Measurements from ENCODE around the gene CD276.

Gene CD276

DNA sequence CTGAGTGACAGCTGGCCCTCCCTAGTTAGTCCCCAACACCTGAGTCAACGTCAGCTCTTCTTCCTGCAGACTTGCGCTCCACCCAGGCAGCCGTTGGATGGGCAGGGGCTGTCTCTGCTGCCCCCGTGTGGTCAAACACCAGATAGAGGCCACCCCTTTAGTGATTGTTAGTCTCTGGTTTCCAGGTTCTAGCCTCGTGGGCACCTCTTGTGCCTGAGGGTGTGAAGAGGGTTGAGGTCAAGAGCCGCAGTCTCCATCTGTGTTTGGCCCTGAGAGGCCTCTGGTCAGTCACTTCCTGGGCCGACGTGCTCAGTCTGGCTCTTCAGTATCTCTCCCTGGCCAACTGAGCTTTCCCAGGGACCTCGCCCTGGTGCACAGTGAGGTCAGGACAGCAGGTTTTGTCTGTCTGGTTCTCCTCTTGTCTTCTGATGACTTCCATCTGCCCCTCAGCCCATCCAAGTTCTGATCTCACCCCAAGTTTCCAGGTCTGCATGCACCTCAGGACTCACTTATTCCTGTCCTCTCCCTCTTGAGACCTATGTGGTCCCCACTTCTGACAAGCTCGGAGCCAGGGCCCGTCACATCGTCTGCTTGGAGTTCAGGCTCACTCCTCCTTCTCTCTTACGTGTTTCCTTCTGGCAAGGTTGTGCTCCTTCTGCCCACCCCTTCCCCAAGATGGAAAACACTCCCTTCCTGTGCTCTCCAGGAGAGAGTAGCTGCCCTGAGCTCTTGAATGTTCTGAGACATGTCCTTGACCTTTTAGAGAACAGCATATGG lies 20.9 kb downstream of the CD276 start:
- no peak for DNase-seq (ENCODE audit: low read depth)
- TF ChIP-seq, protein P1, sequence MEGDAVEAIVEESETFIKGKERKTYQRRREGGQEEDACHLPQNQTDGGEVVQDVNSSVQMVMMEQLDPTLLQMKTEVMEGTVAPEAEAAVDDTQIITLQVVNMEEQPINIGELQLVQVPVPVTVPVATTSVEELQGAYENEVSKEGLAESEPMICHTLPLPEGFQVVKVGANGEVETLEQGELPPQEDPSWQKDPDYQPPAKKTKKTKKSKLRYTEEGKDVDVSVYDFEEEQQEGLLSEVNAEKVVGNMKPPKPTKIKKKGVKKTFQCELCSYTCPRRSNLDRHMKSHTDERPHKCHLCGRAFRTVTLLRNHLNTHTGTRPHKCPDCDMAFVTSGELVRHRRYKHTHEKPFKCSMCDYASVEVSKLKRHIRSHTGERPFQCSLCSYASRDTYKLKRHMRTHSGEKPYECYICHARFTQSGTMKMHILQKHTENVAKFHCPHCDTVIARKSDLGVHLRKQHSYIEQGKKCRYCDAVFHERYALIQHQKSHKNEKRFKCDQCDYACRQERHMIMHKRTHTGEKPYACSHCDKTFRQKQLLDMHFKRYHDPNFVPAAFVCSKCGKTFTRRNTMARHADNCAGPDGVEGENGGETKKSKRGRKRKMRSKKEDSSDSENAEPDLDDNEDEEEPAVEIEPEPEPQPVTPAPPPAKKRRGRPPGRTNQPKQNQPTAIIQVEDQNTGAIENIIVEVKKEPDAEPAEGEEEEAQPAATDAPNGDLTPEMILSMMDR (conservative IDR thresholded peaks at IDR 0.05; ENCODE audit: low read depth, low read length): peak; percentile 87
- no peak overlapping the region for H3K4me3 ChIP-seq (ENCODE audit: low read length)

DNA sequence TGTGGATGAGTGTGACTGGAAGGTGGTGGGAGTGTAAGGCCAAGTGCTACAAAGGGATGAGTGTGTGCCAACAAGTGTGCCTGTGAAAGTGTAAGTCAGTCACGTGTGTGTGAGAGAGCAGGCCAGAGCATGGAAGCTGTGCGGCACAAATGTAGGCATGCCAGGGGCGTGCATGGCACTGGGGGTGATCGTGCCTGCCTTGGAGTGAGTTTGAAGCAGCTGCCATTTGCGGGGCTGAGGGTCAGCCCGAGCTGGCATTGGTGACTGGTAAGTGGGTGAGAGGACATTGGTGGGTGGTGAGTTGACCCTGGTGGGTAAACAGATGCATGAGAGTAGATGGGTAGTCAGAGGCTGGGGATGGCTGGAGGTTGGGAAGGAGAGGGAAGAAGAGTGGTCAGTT lies 24.5 kb downstream of the CD276 start:
- no peak overlapping the region for H3K4me3 ChIP-seq (ENCODE audit: low read length)
- no peak for DNase-seq (ENCODE audit: low read depth)
- TF ChIP-seq, protein P1 (conservative IDR thresholded peaks at IDR 0.05; ENCODE audit: low read depth, low read length): no peak

DNA sequence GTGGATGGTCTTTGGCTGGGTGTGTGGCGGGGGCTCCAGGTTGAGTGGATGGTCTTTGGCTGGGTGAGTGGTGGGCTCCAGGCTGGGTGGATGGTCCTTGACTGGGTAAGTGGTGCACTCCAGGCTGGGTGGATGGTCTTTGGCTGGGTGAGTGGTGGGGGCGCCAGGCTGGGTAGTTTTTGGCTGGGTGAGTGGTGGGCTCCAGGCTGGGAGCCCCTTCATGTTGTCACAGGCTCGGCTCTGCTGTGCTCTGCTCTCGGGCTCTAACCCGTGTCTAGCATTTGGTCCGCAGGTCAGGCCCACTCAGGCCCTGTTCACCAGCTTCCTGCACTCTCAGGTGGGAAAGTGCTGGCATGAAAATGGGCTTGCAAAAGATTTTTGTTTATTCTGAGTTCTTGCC lies 25.1 kb downstream of the CD276 start:
- DNase-seq (ENCODE audit: low read depth): no peak
- TF ChIP-seq, protein P1 (conservative IDR thresholded peaks at IDR 0.05; ENCODE audit: low read depth, low read length): no peak
- no peak overlapping the region for H3K4me3 ChIP-seq (ENCODE audit: low read length)

DNA sequence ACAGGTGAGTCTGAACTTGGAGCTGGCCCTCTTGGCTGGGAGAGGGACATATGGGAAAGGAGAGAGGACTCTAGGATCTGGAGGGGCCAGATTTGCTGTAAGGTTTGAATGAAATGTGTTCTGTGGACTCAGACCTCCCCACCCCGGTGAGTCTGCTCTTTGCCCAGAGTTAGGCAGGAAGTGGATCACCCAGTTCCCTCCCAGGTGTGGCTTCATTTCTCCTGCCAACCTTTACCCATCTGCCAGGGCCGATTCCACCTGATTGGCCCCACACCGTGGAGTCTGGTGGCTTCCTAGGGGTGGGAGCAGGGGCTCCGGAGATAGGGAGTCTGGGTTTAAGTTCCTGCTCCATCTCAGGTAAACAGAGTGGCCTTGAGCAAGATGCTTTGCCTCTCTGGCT lies 25.5 kb downstream of the CD276 start:
- H3K4me3 ChIP-seq (ENCODE audit: low read length): no peak overlapping the region
- TF ChIP-seq, protein P1 (conservative IDR thresholded peaks at IDR 0.05; ENCODE audit: low read depth, low read length): no peak
- DNase-seq (ENCODE audit: low read depth): no peak

DNA sequence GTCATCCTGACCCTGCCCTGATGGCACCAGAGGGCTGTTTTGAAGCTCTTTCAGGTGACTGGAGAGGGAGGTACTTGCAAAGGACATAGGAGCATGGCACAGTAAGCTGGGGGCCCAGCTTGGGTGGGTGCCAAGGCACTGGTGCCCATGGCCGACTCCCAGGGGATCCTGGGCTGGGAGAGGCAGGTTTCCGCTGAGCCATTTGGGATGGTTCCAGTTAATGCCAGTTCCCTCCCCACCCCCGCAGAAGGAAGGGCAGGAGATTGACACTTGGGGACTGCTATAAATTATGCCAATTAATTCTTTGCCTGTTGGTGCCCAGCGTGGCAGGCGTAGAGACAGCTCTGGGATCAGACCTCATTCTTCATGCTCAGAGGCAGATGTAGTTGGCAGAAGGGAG lies 26.1 kb downstream of the CD276 start:
- TF ChIP-seq, protein P1 (conservative IDR thresholded peaks at IDR 0.05; ENCODE audit: low read depth, low read length): no peak
- no peak overlapping the region for H3K4me3 ChIP-seq (ENCODE audit: low read length)
- DNase-seq (ENCODE audit: low read depth): no peak

DNA sequence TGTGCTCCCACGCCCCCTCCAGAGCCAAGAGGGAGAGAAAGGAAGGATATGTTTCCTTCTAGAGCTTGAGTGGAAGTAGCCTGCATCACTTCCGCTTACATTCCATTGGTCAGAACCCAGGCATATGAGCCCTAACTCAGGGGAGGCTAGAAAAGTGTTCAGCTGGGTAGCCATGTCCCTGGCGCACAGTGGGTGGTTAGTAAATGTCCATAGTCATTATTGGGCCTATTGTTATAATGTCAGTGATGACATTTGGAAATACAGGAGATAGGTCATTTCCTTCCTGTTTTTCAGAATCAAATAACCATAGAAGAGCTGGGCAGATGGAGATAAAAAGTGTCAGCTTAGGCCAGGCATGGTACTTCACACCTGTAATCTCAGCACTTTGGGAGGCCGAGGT lies 27.3 kb downstream of the CD276 start:
- TF ChIP-seq, protein P1 (conservative IDR thresholded peaks at IDR 0.05; ENCODE audit: low read depth, low read length): no peak
- no peak for DNase-seq (ENCODE audit: low read depth)
- no peak overlapping the region for H3K4me3 ChIP-seq (ENCODE audit: low read length)

DNA sequence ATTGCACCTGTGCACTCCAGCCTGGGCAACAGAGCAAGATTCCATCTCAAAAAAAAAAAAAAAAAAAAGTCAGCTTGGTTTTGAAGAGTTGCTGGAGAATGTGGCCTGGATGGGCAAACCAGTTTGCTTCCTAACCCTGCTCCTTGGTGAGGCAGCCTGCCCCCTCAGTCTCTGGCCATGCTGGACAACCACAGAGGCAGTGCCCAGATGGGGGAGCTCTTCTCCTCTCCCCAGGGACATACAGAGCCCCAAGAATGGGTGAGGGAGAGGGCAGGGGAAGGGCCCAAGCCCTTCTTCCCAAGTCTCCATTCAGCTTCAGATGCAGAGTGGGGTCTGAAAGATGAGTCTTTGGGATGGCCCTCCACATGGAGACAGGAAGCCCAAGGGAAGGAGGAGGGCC lies 27.9 kb downstream of the CD276 start:
- TF ChIP-seq, protein P1 (conservative IDR thresholded peaks at IDR 0.05; ENCODE audit: low read depth, low read length): peak; percentile 38
- DNase-seq (ENCODE audit: low read depth): no peak
- H3K4me3 ChIP-seq (ENCODE audit: low read length): no peak overlapping the region
